ENCODE data around the gene PCNX2. TPM values are rescaled to one million over a fixed set of nuclear protein-coding genes. Genes with fewer than 3 reads are reported as not detected.

The PCNX2 gene
- total and polyA plus RNA-seq, 2 of the 8 experiments (the other 6 are each of a cell fraction or from before 2014, with no cell fraction given): 46.1 to 57.6 TPM

DNA sequence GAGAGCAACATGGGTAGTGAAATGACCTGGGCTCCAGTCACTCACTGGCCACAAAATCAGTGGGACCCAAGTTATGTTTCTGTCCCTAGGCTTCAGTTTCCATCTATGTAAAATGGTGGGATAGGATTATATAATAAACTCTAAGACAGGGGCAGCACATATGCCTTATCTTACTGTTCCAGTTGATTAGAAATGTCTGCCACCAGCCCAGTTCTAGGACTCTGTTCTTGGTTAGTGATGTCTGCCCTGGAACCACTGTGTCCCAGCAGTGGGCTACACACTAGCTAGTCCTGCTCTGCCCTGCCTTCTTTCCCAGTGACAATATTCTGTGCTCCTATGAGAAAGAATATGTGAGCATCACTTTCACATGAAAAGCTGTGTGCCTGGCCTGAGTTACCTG lies 138.3 kb downstream of the PCNX2 start:
- FAIRE-seq (no peak), DNase-seq (ENCODE audit: low read depth in 1 of 2, low spot score in 2 of 2) (no peak)
- no peak overlapping the region for H3K23ac ChIP-seq (ENCODE audit: insufficient read length)
- H3K36me3 ChIP-seq (ENCODE audit: control insufficient read depth in 2 of 4, insufficient read depth in 4 of 4, low read length in 3 of 4): peaks cover 2 to 43% (median 22%) of the 10 kb centered on the region in 4 experiments; a peak in 7 of 8 replicates
- H3K23me2 ChIP-seq (ENCODE audit: low read depth, low read length): no peaks in the 10 kb centered on the region
- no peak overlapping the region for H2AK5ac ChIP-seq (ENCODE audit: low read depth, low read length)
- no peak overlapping the region for H2BK5ac ChIP-seq (ENCODE audit: low read depth, low read length)
- H2BK12ac ChIP-seq (ENCODE audit: low read depth, low read length): no peak overlapping the region
- TF ChIP-seq YY1 (IDR thresholded peaks at IDR 0.05; ENCODE audit: low read depth, low read length): no peak
- TF ChIP-seq, protein P1, sequence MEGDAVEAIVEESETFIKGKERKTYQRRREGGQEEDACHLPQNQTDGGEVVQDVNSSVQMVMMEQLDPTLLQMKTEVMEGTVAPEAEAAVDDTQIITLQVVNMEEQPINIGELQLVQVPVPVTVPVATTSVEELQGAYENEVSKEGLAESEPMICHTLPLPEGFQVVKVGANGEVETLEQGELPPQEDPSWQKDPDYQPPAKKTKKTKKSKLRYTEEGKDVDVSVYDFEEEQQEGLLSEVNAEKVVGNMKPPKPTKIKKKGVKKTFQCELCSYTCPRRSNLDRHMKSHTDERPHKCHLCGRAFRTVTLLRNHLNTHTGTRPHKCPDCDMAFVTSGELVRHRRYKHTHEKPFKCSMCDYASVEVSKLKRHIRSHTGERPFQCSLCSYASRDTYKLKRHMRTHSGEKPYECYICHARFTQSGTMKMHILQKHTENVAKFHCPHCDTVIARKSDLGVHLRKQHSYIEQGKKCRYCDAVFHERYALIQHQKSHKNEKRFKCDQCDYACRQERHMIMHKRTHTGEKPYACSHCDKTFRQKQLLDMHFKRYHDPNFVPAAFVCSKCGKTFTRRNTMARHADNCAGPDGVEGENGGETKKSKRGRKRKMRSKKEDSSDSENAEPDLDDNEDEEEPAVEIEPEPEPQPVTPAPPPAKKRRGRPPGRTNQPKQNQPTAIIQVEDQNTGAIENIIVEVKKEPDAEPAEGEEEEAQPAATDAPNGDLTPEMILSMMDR (IDR thresholded peaks at IDR 0.05; ENCODE audit: control extremely low read depth in 1 of 3, insufficient read depth in 1 of 3, low read depth in 1 of 3, low read length in 3 of 3): no peak
- no peak overlapping the region for H4K5ac ChIP-seq (ENCODE audit: insufficient read length, low read depth, low read length)
- H2AFZ ChIP-seq (ENCODE audit: low read length): no peak overlapping the region
- H2BK20ac ChIP-seq (ENCODE audit: low read length): no peak overlapping the region
- H3K79me1 ChIP-seq (ENCODE audit: low read depth, low read length): no peaks in the 10 kb centered on the region
- no peak overlapping the region for H3K27ac ChIP-seq (ENCODE audit: low read depth, low read length)
- ChIA-PET POLR2A (ENCODE audit: partially characterized antibody) (no interaction called here), CTCF (ENCODE audit: partially characterized antibody) (no interaction called here)
- no peak overlapping the region for H4K91ac ChIP-seq (replicated peaks; ENCODE audit: insufficient read length, low read length)
- H3K4me1 ChIP-seq (replicated peaks in 1 of 4; ENCODE audit: control insufficient read depth in 3 of 4, insufficient read depth in 4 of 4, low read length in 3 of 4): no peaks in the 10 kb centered on the region
- H4K20me1 ChIP-seq (replicated peaks in 1 of 2; ENCODE audit: control insufficient read depth in 1 of 2, insufficient read depth in 2 of 2, low read length in 2 of 2): no peaks in the 10 kb centered on the region
- no peak overlapping the region for H3K18ac ChIP-seq (ENCODE audit: extremely low read depth, low read length)
- H2BK120ac ChIP-seq (replicated peaks; ENCODE audit: low read depth, low read length): no peak overlapping the region
- H3K9ac ChIP-seq (replicated peaks in 1 of 4; ENCODE audit: extremely low read depth in 1 of 4, low read depth in 3 of 4, low read length in 3 of 4): no peak overlapping the region
- no peaks in the 10 kb centered on the region for H3K27me3 ChIP-seq (replicated peaks in 1 of 4; ENCODE audit: control insufficient read depth in 3 of 4, extremely low read depth in 1 of 4, insufficient read depth in 3 of 4, low read length in 3 of 4)
- no peak overlapping the region for H2BK15ac ChIP-seq (ENCODE audit: low read length)
- H3K14ac ChIP-seq (ENCODE audit: insufficient read length): no peak overlapping the region
- H3K4me2 ChIP-seq (ENCODE audit: insufficient read depth in 1 of 2, low read depth in 2 of 2, low read length in 2 of 2): no peak overlapping the region
- H3K4ac ChIP-seq (replicated peaks; ENCODE audit: insufficient read length, low read depth, low read length): no peak overlapping the region
- no peaks in the 10 kb centered on the region for H3K79me2 ChIP-seq (ENCODE audit: control insufficient read depth in 1 of 2, insufficient read depth in 2 of 2, low read length in 2 of 2)
- no peak overlapping the region for H3K4me3 ChIP-seq (ENCODE audit: extremely low read depth in 1 of 4, insufficient read depth in 2 of 4, low read depth in 3 of 4, low read length in 4 of 4)
- H4K8ac ChIP-seq (ENCODE audit: extremely low read depth, insufficient read depth, low read length): no peak overlapping the region
- no peak overlapping the region for H3K56ac ChIP-seq (replicated peaks; ENCODE audit: insufficient read length, low read depth, low read length)
- no peaks in the 10 kb centered on the region for H3K9me3 ChIP-seq (ENCODE audit: insufficient read depth in 2 of 2, low read depth in 1 of 2, low read length in 1 of 2)
